T1000 (cell line): ENCODE data around the gene GRK6.

ENCODE experiments used
- DNase-seq: peaks from one replicate; lab custom pipeline; 2025; ENCODE audit warnings: mixed read lengths; lab: John Stamatoyannopoulos, UW

GRK6 gene

GRCh38 chr5:177440990-177441780, 14.7 kb downstream of the GRK6 start:
- no peak for DNase-seq

GRCh38 chr5:177442066-177442826, 15.8 kb downstream of the GRK6 start:
- DNase-seq: no peak

GRCh38 chr5:177443144-177443983, 16.9 kb downstream of the GRK6 start:
- no peak for DNase-seq

GRCh38 chr5:177444106-177445051, 17.9 kb downstream of the GRK6 start:
- no peak for DNase-seq

GRCh38 chr5:177445052-177445916, 18.8 kb downstream of the GRK6 start:
- no peak for DNase-seq

- DNase-seq: no peak
These were observed 19.4 kb downstream of the GRK6 start for GRCh38 chr5:177445917-177446199.

GRCh38 chr5:177446200-177447065, 20.0 kb downstream of the GRK6 start, which contains the start of gene PRR7:
Gene PRR7, plus strand, starts transcription at chr5:177446814. Its CDS starts 8,254 bp downstream, at chr5:177455068.
- peak; percentile 45 for DNase-seq

- peak; percentile 45 for DNase-seq
These were observed 20.7 kb downstream of the GRK6 start for GRCh38 chr5:177447066-177447610.

- peak; percentile 93 for DNase-seq
These were observed 21.3 kb downstream of the GRK6 start for GRCh38 chr5:177447611-177448243.

GRCh38 chr5:177448244-177448950, 21.9 kb downstream of the GRK6 start:
- no peak for DNase-seq

- DNase-seq: no peak
These were observed 22.9 kb downstream of the GRK6 start for GRCh38 chr5:177449140-177450061.

GRCh38 chr5:177450667-177451424, 24.4 kb downstream of the GRK6 start:
- no peak for DNase-seq

- DNase-seq: no peak
These were observed 26.5 kb downstream of the GRK6 start for GRCh38 chr5:177452688-177453638.

GRCh38 chr5:177453852-177454396, 27.4 kb downstream of the GRK6 start:
- DNase-seq: no peak
